Smooth muscle cell (in vitro differentiated cells): ENCODE results near the gene P2RY2. TPM values are rescaled to one million over a fixed set of nuclear protein-coding genes. Genes with fewer than 3 reads are reported as not detected.
"Not testable (repeated sequence)": the region's sequence is repeated elsewhere in the genome, so short reads cannot be mapped to it uniquely, and the experiment has no call there.

Experiments used
- DNase-seq: peaks from one replicate; lab custom pipeline; 2025; ENCODE audit not compliant: unreplicated experiment; lab: John Stamatoyannopoulos, UW
- H2AFZ ChIP-seq: fragments of 200-600 bp; sonication (generic); 2 replicates; pipeline ENCODE4 v1.6.0; 2016; ENCODE audit warnings: antibody characterized with exemption, low read depth, mild to moderate bottlenecking
- H3F3A ChIP-seq: fragments of 200-600 bp; sonication (generic); 2 replicates; pipeline ENCODE4 v1.6.0; 2017; ENCODE audit warnings: antibody characterized with exemption, low read depth
- H3K27ac ChIP-seq: fragments of 200-600 bp; sonication (generic); 2 replicates; pipeline ENCODE4 v1.5.1; 2016; ENCODE audit warnings: low read depth, mild to moderate bottlenecking
- H3K27me3 ChIP-seq: fragments of 200-600 bp; sonication (generic); 2 replicates; pipeline ENCODE4 v1.6.1; 2016; ENCODE audit warnings: low read depth, mild to moderate bottlenecking
- H3K36me3 ChIP-seq: fragments of 200-600 bp; sonication (generic); 2 replicates; pipeline ENCODE4 v1.5.1; 2016; ENCODE audit warnings: low read depth
- H3K4me1 ChIP-seq: fragments of 200-600 bp; sonication (generic); 2 replicates; pipeline ENCODE4 v1.5.1; 2016; ENCODE audit warnings: low read depth
- H3K4me2 ChIP-seq: fragments of 200-600 bp; sonication (generic); 2 replicates; pipeline ENCODE4 v1.6.0; 2016; ENCODE audit warnings: mild to moderate bottlenecking
- H3K4me3 ChIP-seq: fragments of 200-600 bp; sonication (generic); 2 replicates; pipeline ENCODE4 v1.5.1; 2016; ENCODE audit warnings: mild to moderate bottlenecking
- H3K79me2 ChIP-seq: fragments of 200-600 bp; sonication (generic); 2 replicates; pipeline ENCODE4 v1.6.0; 2016; ENCODE audit warnings: low read depth, mild to moderate bottlenecking
- H3K9ac ChIP-seq: fragments of 200-600 bp; sonication (generic); 2 replicates; pipeline ENCODE4 v1.6.0; 2016; ENCODE audit warnings: low read depth
- H3K9me3 ChIP-seq: fragments of 200-600 bp; sonication (generic); replicated peaks from 2 replicates; pipeline ENCODE4 v1.5.1; 2016; ENCODE audit warnings: low read depth
- H4K20me1 ChIP-seq: fragments of 200-600 bp; sonication (generic); 2 replicates; pipeline ENCODE4 v1.6.0; 2016; ENCODE audit warnings: low read depth
- CTCF ChIP-seq: fragments of 200-600 bp; sonication (generic); IDR thresholded peaks from 2 replicates; pipeline ENCODE4 v1.5.1; 2017; ENCODE audit warnings: borderline replicate concordance, mild to moderate bottlenecking, antibody characterized with exemption; ENCODE audit not compliant: insufficient read depth, poor library complexity, severe bottlenecking
- WGBS: methylation state at CpG from one replicate; pipeline ENCODE4 v1.1.7; 2016; ENCODE audit warnings: low lambda C conversion rate; 5-methylcytosine and 5-hydroxymethylcytosine counted together
- polyA plus RNA-seq: library from polyadenylated mRNA; unstranded; fragments of >200 nt; fragmentation: Nextera tagmentation; extraction: Ambion mirVana; gene quantifications from 2 replicates; pipeline ENCODE4 v1.2.1, GENCODE V29; 2016
- total RNA-seq: library from RNA; depleted of rRNA; stranded (reverse); fragments of >200 nt; gene quantifications from 2 replicates; pipeline ENCODE4 v1.2.3, GENCODE V29; 2014

P2RY2 gene
- total and polyA plus RNA-seq, 2 experiments from 2014 or later, result 5.8 TPM; not detected in 1

GRCh38 chr11:73271936-73272679, 54.0 kb downstream of the P2RY2 start, which contains the start of gene P2RY6:
P2RY6 (plus strand) TSS chr11:73272338; CDS start chr11:73296519, 24,181 bp downstream.
- TF ChIP-seq CTCF, result no peak
- Histone ChIP-seq H4K20me1 (no peaks in the 10 kb centered on the region), H3K36me3 (no peaks in the 10 kb centered on the region), H3K4me1 (peaks cover 5% of the 10 kb centered on the region), H3K4me3 (no peak within 1 kb of the TSS), H2AFZ (no peak within 1 kb of the TSS), H3K27me3 (no peaks in the 10 kb centered on the region), H3K4me2 (peak within 1 kb of the TSS; percentile 27), H3K9me3 (no peaks in the 10 kb centered on the region), H3F3A (peaks cover 8% of the 10 kb centered on the region), H3K79me2 (no peaks in the 10 kb centered on the region), H3K27ac (peak within 1 kb of the TSS; percentile 44), H3K9ac (peak within 1 kb of the TSS; percentile 13)
- WGBS, result 55% methylated on average over 17 of the region's 17 CpGs
- no peak for DNase-seq

- Histone ChIP-seq H3F3A (peaks cover 8% of the 10 kb centered on the region), H3K4me3 (no peak overlapping the region), H3K9ac (no peak overlapping the region), H3K4me1 (peaks cover 5% of the 10 kb centered on the region), H3K36me3 (no peaks in the 10 kb centered on the region), H3K27ac (peak overlapping the region; percentile 44), H3K27me3 (no peaks in the 10 kb centered on the region), H4K20me1 (no peaks in the 10 kb centered on the region), H3K79me2 (no peaks in the 10 kb centered on the region), H3K4me2 (no peak overlapping the region), H2AFZ (no peak overlapping the region), H3K9me3 (no peaks in the 10 kb centered on the region)
- no peak for DNase-seq
- TF ChIP-seq CTCF, result no peak
- 90% methylated on average over 7 of the region's 7 CpGs for WGBS
Observed at GRCh38 chr11:73272680-73273038, 54.6 kb downstream of the P2RY2 start.

- no peak for TF ChIP-seq CTCF
- H3K27ac ChIP-seq, result no peak overlapping the region
- peaks cover 8% of the 10 kb centered on the region for H3F3A ChIP-seq
Observed at GRCh38 chr11:73273222-73273895, 55.3 kb downstream of the P2RY2 start.

GRCh38 chr11:73274191-73274590, 56.1 kb downstream of the P2RY2 start:
- H3K27ac ChIP-seq, H3K9ac ChIP-seq, DNase-seq, H3K36me3 ChIP-seq, H3K79me2 ChIP-seq, H2AFZ ChIP-seq, H3K4me1 ChIP-seq, H3K4me3 ChIP-seq, H4K20me1 ChIP-seq, H3K4me2 ChIP-seq, H3K9me3 ChIP-seq, H3F3A ChIP-seq, H3K27me3 ChIP-seq: not testable (repeated sequence)
- 94% methylated on average over 4 of the region's 4 CpGs for WGBS

More at GRCh38 chr11:73273222-73273895, 55.3 kb downstream of the P2RY2 start:
- H3K4me2 ChIP-seq, result no peak overlapping the region
- no peaks in the 10 kb centered on the region for H3K9me3 ChIP-seq
- H3K9ac ChIP-seq, result no peak overlapping the region
- H4K20me1 ChIP-seq, result no peaks in the 10 kb centered on the region
- no peak overlapping the region for H2AFZ ChIP-seq
- no peak overlapping the region for H3K4me3 ChIP-seq
- no peaks in the 10 kb centered on the region for H3K27me3 ChIP-seq
- WGBS, result 57% methylated on average over 8 of the region's 8 CpGs
- no peaks in the 10 kb centered on the region for H3K36me3 ChIP-seq
- DNase-seq, result no peak
- H3K4me1 ChIP-seq, result peaks cover 5% of the 10 kb centered on the region
- H3K79me2 ChIP-seq, result no peaks in the 10 kb centered on the region
